ENCODE results near the gene AHCYL2. TPM values are rescaled to one million over a fixed set of nuclear protein-coding genes. Genes with fewer than 3 reads are reported as not detected.

AHCYL2 gene
- total RNA-seq, 1 experiment from 2014 or later: 25.6 TPM

DNA sequence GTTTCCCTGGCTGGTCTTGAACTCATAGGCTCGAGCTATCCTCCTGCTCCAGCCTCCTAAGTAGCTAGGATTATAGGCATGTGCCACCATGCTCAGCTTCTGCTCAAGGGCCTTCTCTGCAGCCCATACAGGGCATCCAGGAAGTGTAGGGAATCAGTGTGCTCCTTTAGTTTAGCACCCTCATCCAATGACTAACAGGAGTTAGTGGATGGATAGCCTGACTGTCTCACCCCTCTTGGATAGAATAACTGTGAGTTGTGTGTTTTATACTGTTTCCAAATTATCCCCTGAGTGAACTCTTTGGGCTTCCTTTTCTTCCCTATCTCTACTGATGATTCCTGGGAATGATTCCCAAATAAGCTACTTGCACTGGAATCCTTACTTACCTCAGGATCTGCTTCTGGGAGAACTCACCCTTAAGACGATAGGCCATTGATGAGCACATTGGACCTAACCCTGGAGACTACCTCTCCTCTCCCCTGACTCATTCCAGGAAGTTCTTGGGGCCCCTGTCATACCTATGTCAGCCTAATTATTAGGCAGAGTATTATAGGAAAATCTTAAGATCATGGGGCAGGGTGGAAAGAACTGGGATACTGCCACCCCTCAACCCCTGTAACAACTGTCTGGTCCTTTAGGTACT, 227.9 kb downstream of the AHCYL2 start:
- CTCF ChIA-PET: interaction anchor here (1.9 kb wide), 1 partner anchor 85 kb away, joined by 4 read pairs; no protein-coding TSS in a partner anchor
- H3K4me1 Mint-ChIP-seq: no peaks in the 10 kb centered on the region
- H3K9me3 Mint-ChIP-seq: peaks cover 10% of the 10 kb centered on the region
- no peak overlapping the region for H3K4me3 Mint-ChIP-seq
- peaks cover 31% of the 10 kb centered on the region for H3K36me3 Mint-ChIP-seq
- ATAC-seq (no peak), DNase-seq (ENCODE audit: low spot score) (no peak)
- POLR2A ChIA-PET: no interaction called here
- H3K27ac Mint-ChIP-seq: no peak overlapping the region
- TF ChIP-seq, protein P1, sequence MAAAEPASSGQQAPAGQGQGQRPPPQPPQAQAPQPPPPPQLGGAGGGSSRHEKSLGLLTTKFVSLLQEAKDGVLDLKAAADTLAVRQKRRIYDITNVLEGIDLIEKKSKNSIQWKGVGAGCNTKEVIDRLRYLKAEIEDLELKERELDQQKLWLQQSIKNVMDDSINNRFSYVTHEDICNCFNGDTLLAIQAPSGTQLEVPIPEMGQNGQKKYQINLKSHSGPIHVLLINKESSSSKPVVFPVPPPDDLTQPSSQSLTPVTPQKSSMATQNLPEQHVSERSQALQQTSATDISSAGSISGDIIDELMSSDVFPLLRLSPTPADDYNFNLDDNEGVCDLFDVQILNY (CRISPR knock-in tag; IDR thresholded peaks at IDR 0.05): no peak
- TF ChIP-seq RORB (CRISPR knock-in tag; IDR thresholded peaks at IDR 0.05) (no peak), CREM (CRISPR knock-in tag; IDR thresholded peaks at IDR 0.05) (no peak), GABPB1 (CRISPR knock-in tag; IDR thresholded peaks at IDR 0.05) (no peak)
- H3K27me3 Mint-ChIP-seq (ENCODE audit: low read depth): no peaks in the 10 kb centered on the region

DNA sequence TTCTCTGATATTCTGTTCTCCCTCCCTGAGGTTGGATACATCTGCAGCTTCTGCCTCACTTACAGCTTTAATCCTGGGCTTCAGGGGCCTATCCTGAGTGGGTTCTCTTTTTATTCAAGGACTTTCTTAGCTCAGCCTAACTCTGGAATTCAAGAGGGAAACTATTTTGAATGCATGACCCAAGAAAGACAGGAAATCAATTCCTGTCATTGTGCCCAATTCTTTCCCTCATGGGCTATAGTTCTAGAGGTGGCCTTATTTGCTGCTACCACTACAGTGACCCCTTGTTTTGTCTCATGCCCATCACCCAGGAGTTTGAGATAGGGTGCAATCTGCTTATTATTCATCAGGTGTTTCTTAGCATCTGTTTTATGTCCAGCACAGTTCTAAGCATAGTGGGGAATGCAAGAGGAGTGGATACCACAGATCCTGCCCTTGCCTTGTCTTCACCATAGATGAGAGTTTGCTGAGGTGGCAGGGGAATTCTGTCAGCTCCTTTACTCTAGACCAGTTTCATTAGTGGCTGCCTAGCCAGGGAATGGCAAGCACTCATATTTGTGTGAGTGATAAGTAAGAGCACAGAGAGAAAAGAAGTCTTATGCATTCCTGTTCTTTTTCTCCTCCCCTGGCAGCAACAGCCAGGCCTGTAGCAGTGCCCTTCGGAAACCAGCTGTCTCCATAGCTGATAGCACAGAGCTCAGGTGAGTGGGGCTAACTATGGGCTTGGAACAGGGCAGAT, 228.8 kb downstream of the AHCYL2 start:
- Mint-ChIP-seq H3K4me1 (no peaks in the 10 kb centered on the region), H3K9me3 (peaks cover 7% of the 10 kb centered on the region), H3K4me3 (no peak overlapping the region), H3K27me3 (ENCODE audit: low read depth) (no peaks in the 10 kb centered on the region), H3K27ac (no peak overlapping the region), H3K36me3 (peaks cover 23% of the 10 kb centered on the region)
- ATAC-seq (no peak), DNase-seq (ENCODE audit: low spot score) (no peak)
- CTCF ChIA-PET: no interaction called here
- TF ChIP-seq ZNF138 (CRISPR knock-in tag; conservative IDR thresholded peaks at IDR 0.05): no peak
- TF ChIP-seq, protein P2, sequence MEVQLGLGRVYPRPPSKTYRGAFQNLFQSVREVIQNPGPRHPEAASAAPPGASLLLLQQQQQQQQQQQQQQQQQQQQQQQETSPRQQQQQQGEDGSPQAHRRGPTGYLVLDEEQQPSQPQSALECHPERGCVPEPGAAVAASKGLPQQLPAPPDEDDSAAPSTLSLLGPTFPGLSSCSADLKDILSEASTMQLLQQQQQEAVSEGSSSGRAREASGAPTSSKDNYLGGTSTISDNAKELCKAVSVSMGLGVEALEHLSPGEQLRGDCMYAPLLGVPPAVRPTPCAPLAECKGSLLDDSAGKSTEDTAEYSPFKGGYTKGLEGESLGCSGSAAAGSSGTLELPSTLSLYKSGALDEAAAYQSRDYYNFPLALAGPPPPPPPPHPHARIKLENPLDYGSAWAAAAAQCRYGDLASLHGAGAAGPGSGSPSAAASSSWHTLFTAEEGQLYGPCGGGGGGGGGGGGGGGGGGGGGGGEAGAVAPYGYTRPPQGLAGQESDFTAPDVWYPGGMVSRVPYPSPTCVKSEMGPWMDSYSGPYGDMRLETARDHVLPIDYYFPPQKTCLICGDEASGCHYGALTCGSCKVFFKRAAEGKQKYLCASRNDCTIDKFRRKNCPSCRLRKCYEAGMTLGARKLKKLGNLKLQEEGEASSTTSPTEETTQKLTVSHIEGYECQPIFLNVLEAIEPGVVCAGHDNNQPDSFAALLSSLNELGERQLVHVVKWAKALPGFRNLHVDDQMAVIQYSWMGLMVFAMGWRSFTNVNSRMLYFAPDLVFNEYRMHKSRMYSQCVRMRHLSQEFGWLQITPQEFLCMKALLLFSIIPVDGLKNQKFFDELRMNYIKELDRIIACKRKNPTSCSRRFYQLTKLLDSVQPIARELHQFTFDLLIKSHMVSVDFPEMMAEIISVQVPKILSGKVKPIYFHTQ (CRISPR knock-in tag; IDR thresholded peaks at IDR 0.05): no peak
- TF ChIP-seq, protein P3, sequence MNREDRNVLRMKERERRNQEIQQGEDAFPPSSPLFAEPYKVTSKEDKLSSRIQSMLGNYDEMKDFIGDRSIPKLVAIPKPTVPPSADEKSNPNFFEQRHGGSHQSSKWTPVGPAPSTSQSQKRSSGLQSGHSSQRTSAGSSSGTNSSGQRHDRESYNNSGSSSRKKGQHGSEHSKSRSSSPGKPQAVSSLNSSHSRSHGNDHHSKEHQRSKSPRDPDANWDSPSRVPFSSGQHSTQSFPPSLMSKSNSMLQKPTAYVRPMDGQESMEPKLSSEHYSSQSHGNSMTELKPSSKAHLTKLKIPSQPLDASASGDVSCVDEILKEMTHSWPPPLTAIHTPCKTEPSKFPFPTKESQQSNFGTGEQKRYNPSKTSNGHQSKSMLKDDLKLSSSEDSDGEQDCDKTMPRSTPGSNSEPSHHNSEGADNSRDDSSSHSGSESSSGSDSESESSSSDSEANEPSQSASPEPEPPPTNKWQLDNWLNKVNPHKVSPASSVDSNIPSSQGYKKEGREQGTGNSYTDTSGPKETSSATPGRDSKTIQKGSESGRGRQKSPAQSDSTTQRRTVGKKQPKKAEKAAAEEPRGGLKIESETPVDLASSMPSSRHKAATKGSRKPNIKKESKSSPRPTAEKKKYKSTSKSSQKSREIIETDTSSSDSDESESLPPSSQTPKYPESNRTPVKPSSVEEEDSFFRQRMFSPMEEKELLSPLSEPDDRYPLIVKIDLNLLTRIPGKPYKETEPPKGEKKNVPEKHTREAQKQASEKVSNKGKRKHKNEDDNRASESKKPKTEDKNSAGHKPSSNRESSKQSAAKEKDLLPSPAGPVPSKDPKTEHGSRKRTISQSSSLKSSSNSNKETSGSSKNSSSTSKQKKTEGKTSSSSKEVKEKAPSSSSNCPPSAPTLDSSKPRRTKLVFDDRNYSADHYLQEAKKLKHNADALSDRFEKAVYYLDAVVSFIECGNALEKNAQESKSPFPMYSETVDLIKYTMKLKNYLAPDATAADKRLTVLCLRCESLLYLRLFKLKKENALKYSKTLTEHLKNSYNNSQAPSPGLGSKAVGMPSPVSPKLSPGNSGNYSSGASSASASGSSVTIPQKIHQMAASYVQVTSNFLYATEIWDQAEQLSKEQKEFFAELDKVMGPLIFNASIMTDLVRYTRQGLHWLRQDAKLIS (CRISPR knock-in tag; IDR thresholded peaks at IDR 0.05; ENCODE audit: borderline replicate concordance): no peak
- TF ChIP-seq TP53 (CRISPR knock-in tag; IDR thresholded peaks at IDR 0.05): no peak
- TF ChIP-seq, protein P4, sequence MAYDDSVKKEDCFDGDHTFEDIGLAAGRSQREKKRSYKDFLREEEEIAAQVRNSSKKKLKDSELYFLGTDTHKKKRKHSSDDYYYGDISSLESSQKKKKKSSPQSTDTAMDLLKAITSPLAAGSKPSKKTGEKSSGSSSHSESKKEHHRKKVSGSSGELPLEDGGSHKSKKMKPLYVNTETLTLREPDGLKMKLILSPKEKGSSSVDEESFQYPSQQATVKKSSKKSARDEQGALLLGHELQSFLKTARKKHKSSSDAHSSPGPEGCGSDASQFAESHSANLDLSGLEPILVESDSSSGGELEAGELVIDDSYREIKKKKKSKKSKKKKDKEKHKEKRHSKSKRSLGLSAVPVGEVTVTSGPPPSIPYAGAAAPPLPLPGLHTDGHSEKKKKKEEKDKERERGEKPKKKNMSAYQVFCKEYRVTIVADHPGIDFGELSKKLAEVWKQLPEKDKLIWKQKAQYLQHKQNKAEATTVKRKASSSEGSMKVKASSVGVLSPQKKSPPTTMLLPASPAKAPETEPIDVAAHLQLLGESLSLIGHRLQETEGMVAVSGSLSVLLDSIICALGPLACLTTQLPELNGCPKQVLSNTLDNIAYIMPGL (CRISPR knock-in tag; IDR thresholded peaks at IDR 0.05): no peak
- POLR2A ChIA-PET: no interaction called here

DNA sequence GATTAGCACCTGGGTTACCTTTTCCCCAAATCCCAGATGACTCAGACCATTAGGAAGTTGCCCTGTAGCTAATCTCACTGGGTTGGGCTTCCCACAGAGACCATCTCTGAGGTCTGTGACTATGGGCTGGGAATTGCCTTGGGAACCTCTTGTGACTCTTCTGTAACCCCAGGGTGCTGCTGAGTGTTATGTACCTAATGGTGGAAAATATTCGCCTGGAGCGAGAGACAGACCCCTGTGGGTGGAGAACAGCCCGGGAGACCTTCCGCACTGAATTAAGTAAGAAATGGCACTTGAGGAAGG, 229.4 kb downstream of the AHCYL2 start:
- no peak for DNase-seq (ENCODE audit: low spot score)

More for the DNA sequence above, 229.4 kb downstream of the AHCYL2 start:
- ChIA-PET CTCF (no interaction called here), POLR2A (no interaction called here)
- ATAC-seq: no peak
- H3K4me3 Mint-ChIP-seq: no peak overlapping the region
- no peaks in the 10 kb centered on the region for H3K4me1 Mint-ChIP-seq
- peaks cover 21% of the 10 kb centered on the region for H3K36me3 Mint-ChIP-seq
- peaks cover 2% of the 10 kb centered on the region for H3K9me3 Mint-ChIP-seq
- no peaks in the 10 kb centered on the region for H3K27me3 Mint-ChIP-seq (ENCODE audit: low read depth)
- H3K27ac Mint-ChIP-seq: no peak overlapping the region
- TF ChIP-seq, protein P2 (CRISPR knock-in tag; IDR thresholded peaks at IDR 0.05): no peak
- no peak for TF ChIP-seq ZNF423 (CRISPR knock-in tag; IDR thresholded peaks at IDR 0.05)
- TF ChIP-seq ESRRA (CRISPR knock-in tag; IDR thresholded peaks at IDR 0.05; ENCODE audit: borderline replicate concordance): no peak
- TF ChIP-seq MXD4 (CRISPR knock-in tag; IDR thresholded peaks at IDR 0.05; ENCODE audit: borderline replicate concordance): no peak
- TF ChIP-seq, protein P5, sequence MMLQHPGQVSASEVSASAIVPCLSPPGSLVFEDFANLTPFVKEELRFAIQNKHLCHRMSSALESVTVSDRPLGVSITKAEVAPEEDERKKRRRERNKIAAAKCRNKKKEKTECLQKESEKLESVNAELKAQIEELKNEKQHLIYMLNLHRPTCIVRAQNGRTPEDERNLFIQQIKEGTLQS (CRISPR knock-in tag; conservative IDR thresholded peaks at IDR 0.05): no peak
- no peak for TF ChIP-seq CREM (CRISPR knock-in tag; IDR thresholded peaks at IDR 0.05)
- TF ChIP-seq, protein P6, sequence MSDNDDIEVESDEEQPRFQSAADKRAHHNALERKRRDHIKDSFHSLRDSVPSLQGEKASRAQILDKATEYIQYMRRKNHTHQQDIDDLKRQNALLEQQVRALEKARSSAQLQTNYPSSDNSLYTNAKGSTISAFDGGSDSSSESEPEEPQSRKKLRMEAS (CRISPR knock-in tag; IDR thresholded peaks at IDR 0.05): no peak
